ENCODE data around the gene ABCC9. TPM values are rescaled to one million over a fixed set of nuclear protein-coding genes. Genes with fewer than 3 reads are reported as not detected.
"Not testable (repeated sequence)": the region's sequence is repeated elsewhere in the genome, so short reads cannot be mapped to it uniquely, and the experiment has no call there.

The ABCC9 gene
- total and polyA plus RNA-seq, 10 donors = 0.42 to 21.8 (median 14.2) TPM

- 87 to 93% (median 90%) methylated on average over 4 of the region's 4 CpGs for WGBS, 5 donors
- Histone ChIP-seq H3K27me3 (replicated peaks in 1 of 7) (peaks cover 0 to 18% (median 2%) of the 10 kb centered on the region in 7 donors), H3K4me1 (no peaks in the 10 kb centered on the region), H3K9me3 (no peaks in the 10 kb centered on the region), H3K36me3 (no peaks in the 10 kb centered on the region), H3K27ac (no peak overlapping the region), H3K4me3 (no peak overlapping the region)
- intact Hi-C loops (cut with DNase I; ENCODE audit: low total_unique reads) = no loop called here
- no peak for TF ChIP-seq CTCF (IDR thresholded peaks at IDR 0.05 in 8 of 11, conservative IDR thresholded peaks at IDR 0.05 in 3 of 11)
- DNase-seq = no peak
These were observed 7.6 kb downstream of the ABCC9 start for GRCh38 chr12:21933656-21934055.

- 91 to 100% (median 98%) methylated on average over 1 of the region's 1 CpG for WGBS, 5 donors
- H3K27me3 ChIP-seq (replicated peaks in 1 of 7); H3K36me3 ChIP-seq; H3K27ac ChIP-seq; H3K4me3 ChIP-seq; H3K9me3 ChIP-seq; DNase-seq; intact Hi-C loops (cut with DNase I; ENCODE audit: low total_unique reads); H3K4me1 ChIP-seq: not testable (repeated sequence)
These were observed 11.3 kb downstream of the ABCC9 start for GRCh38 chr12:21929972-21930371.

GRCh38 chr12:21925296-21925913 lies 15.8 kb downstream of the ABCC9 start:
- Histone ChIP-seq H3K36me3 (no peaks in the 10 kb centered on the region), H3K4me3 (no peak overlapping the region), H3K9me3 (no peaks in the 10 kb centered on the region), H3K27ac (no peak overlapping the region), H3K4me1 (no peaks in the 10 kb centered on the region), H3K27me3 (replicated peaks in 1 of 7) (no peaks in the 10 kb centered on the region)
- intact Hi-C loops (cut with DNase I; ENCODE audit: low total_unique reads) = no loop called here
- TF ChIP-seq POLR2AphosphoS5 (IDR thresholded peaks at IDR 0.05) = no peak
- no peak for TF ChIP-seq POLR2A (IDR thresholded peaks at IDR 0.05)
- no peak for TF ChIP-seq CTCF (IDR thresholded peaks at IDR 0.05 in 8 of 11, conservative IDR thresholded peaks at IDR 0.05 in 3 of 11)
- DNase-seq = no peak
- WGBS, 5 donors = 85 to 92% (median 90%) methylated on average over 3 of the region's 3 CpGs

GRCh38 chr12:21921436-21921835 lies 19.8 kb downstream of the ABCC9 start:
- TF ChIP-seq POLR2AphosphoS5 (IDR thresholded peaks at IDR 0.05) = no peak
- TF ChIP-seq CTCF (IDR thresholded peaks at IDR 0.05 in 8 of 11, conservative IDR thresholded peaks at IDR 0.05 in 3 of 11) = no peak
- no peak for TF ChIP-seq POLR2A (IDR thresholded peaks at IDR 0.05)
- intact Hi-C loops (cut with DNase I; ENCODE audit: low total_unique reads) = no loop called here
- WGBS, 5 donors = 66 to 90% (median 72%) methylated on average over 1 of the region's 1 CpG
- H3K4me3 ChIP-seq = no peak overlapping the region
- H3K27ac ChIP-seq = no peak overlapping the region
- no peaks in the 10 kb centered on the region for H3K9me3 ChIP-seq
- no peaks in the 10 kb centered on the region for H3K36me3 ChIP-seq
- no peak for DNase-seq
- H3K4me1 ChIP-seq = no peaks in the 10 kb centered on the region
- H3K27me3 ChIP-seq (replicated peaks in 1 of 7) = no peaks in the 10 kb centered on the region

GRCh38 chr12:21918456-21918855 lies 22.8 kb downstream of the ABCC9 start:
- 64 to 73% (median 70%) methylated on average over 3 of the region's 3 CpGs for WGBS, 5 donors
- TF ChIP-seq POLR2AphosphoS5 (IDR thresholded peaks at IDR 0.05) (no peak), CTCF (IDR thresholded peaks at IDR 0.05 in 8 of 11, conservative IDR thresholded peaks at IDR 0.05 in 3 of 11) (no peak), POLR2A (IDR thresholded peaks at IDR 0.05) (no peak)

More at GRCh38 chr12:21918456-21918855, 22.8 kb downstream of the ABCC9 start:
- Histone ChIP-seq H3K27me3 (replicated peaks in 1 of 7) (no peaks in the 10 kb centered on the region), H3K4me1 (no peaks in the 10 kb centered on the region), H3K27ac (no peak overlapping the region), H3K9me3 (no peaks in the 10 kb centered on the region), H3K4me3 (no peak overlapping the region), H3K36me3 (no peaks in the 10 kb centered on the region)
- DNase-seq = no peak
- intact Hi-C loops (cut with DNase I; ENCODE audit: low total_unique reads) = no loop called here

All from spleen (tissue), 11 donors.